K562 (cell line): ENCODE measurements around the gene DST.

Experiments
- ARHGAP35 ChIP-seq: fragments of 450-650 bp; IDR thresholded peaks from 2 replicates; pipeline ENCODE4 v1.6.1; 2018; ENCODE audit not compliant: partially characterized antibody
- ASH1L ChIP-seq: fragments of 450-650 bp; IDR thresholded peaks from 2 replicates; pipeline ENCODE4 v1.6.1; 2018; ENCODE audit warnings: borderline replicate concordance, mild to moderate bottlenecking, low read depth; ENCODE audit not compliant: partially characterized antibody
- EHMT2 ChIP-seq: fragments of 450-650 bp; IDR thresholded peaks from 2 replicates; pipeline ENCODE4 v1.6.1; 2018; ENCODE audit warnings: antibody characterized with exemption
- KDM2B ChIP-seq: fragments of 250-450 bp; sonication (Bioruptor Pico); IDR thresholded peaks from 2 replicates; pipeline ENCODE4 v1.8.0; 2021; ENCODE audit warnings: mild to moderate bottlenecking, moderate library complexity
- MEF2A ChIP-seq: IDR thresholded peaks from 2 replicates; pipeline ENCODE4 v1.6.1; 2011; ENCODE audit warnings: low read depth, mild to moderate bottlenecking, low read length, moderate library complexity; ENCODE audit not compliant: control insufficient read depth
- POLR2A ChIP-seq: fragments of 450-650 bp; conservative IDR thresholded peaks from 2 replicates; pipeline ENCODE4 v1.6.1; 2016
- RBM34 ChIP-seq: fragments of 200-400 bp; formaldehyde crosslinking; IDR thresholded peaks from 2 replicates; pipeline ENCODE4 v1.6.1; 2018; ENCODE audit warnings: low read length, borderline replicate concordance; ENCODE audit not compliant: insufficient read depth

GRCh38 chr6:56690519-56691285 is 48.0 kb upstream of the DST start:
- no peak for TF ChIP-seq POLR2A
- no peak for TF ChIP-seq MEF2A
- TF ChIP-seq KDM2B (CRISPR knock-in tag): no peak
- TF ChIP-seq ASH1L: no peak
- no peak for TF ChIP-seq RBM34
- TF ChIP-seq ARHGAP35: no peak
- no peak for TF ChIP-seq EHMT2
